Fibroblast of pulmonary artery (primary cell): Measurements from ENCODE around the gene DHTKD1.

ENCODE experiments used
- DNase-seq: peaks from one replicate; pipeline ENCODE4 v3.0.0-alpha.2; 2010; ENCODE audit warnings: low read depth
- H3K4me3 ChIP-seq: replicated peaks from 2 replicates; pipeline ENCODE4 v1.5.1; 2011; ENCODE audit warnings: low read depth, mild to moderate bottlenecking, control low read depth, low read length, moderate library complexity
- CTCF ChIP-seq: IDR thresholded peaks from 2 replicates; pipeline ENCODE4 v1.5.1; 2011; ENCODE audit warnings: mild to moderate bottlenecking, control low read depth, low read length, inconsistent platforms; ENCODE audit errors: missing control alignments

The DHTKD1 gene

GRCh38 chr10:12031404-12031803 is 37.4 kb upstream of the DHTKD1 start:
- no peak for DNase-seq
- no peak overlapping the region for H3K4me3 ChIP-seq
- no peak for TF ChIP-seq CTCF

DNA sequence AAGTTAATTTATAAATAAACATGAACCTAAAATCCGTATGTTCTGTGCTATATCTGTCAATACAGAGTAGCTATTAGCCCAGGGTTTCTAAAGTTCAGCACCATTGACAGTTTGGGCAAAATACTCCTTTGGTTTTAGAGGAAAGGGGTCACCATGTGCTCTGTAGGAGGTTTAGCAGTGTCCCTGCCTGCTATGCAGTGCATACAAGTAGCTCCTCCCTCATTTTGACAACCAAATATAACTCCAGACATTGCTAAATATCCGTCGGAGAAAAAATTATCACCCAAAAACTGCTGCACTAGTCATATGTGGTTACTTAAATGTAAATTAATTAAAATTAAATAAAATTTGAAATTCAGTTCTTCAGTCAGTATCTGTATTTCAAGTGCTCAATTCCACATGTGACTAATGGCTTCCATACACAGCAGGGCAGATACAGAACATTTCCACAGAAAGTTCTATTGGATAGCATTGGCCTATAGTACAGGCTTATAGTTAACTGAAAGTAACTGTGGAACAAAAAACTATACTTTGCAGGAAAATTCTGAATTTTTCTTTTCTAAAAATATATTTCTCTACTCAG is 32.6 kb upstream of the DHTKD1 start:
- TF ChIP-seq CTCF = no peak
- H3K4me3 ChIP-seq = no peak overlapping the region
- no peak for DNase-seq

- no peak for TF ChIP-seq CTCF
- peak; percentile 18 for DNase-seq
- peak overlapping the region; percentile 97 for H3K4me3 ChIP-seq
These were observed 26.9 kb upstream of the DHTKD1 start for GRCh38 chr10:12041766-12042408.

- peak overlapping the region; percentile 97 for H3K4me3 ChIP-seq
- peak; percentile 13 for DNase-seq
- no peak for TF ChIP-seq CTCF
These were observed 26.4 kb upstream of the DHTKD1 start for GRCh38 chr10:12042409-12042796.

- peak within 1 kb of the TSS; percentile 97 for H3K4me3 ChIP-seq
- no peak for TF ChIP-seq CTCF
- DNase-seq = peak; percentile 99
These were observed 25.7 kb upstream of the DHTKD1 start, which contains the start of gene UPF2 for GRCh38 chr10:12042797-12043651. UPF2 (minus strand) TSS chr10:12042809; CDS start chr10:12035423, 7,386 bp downstream.

DNA sequence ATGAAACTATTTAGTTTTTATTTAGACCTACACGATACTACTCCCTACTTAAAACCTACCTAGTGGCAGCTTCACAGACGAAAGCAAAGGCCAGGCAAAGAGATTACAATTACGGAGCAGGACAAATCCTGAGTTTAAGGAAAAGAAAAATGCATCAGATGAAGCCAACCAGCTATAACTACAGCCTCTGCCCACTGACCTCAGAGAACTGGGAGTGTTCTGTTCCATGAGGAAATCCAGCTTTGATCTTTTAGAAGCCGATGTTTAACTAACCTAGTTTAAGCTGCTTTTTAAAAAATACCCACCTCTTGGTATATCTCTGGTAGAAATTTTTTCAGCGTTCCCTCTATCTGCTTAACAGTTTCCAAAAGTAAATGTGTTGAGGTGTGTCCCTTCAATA is 23.2 kb upstream of the DHTKD1 start:
- no peak for TF ChIP-seq CTCF
- no peak for DNase-seq
- no peak overlapping the region for H3K4me3 ChIP-seq
